ENCODE measurements around the gene IQSEC2. TPM values are rescaled to one million over a fixed set of nuclear protein-coding genes. Genes with fewer than 3 reads are reported as not detected.

IQSEC2 gene
- total RNA-seq, 1 experiment from 2014 or later: 20.7 TPM

DNA sequence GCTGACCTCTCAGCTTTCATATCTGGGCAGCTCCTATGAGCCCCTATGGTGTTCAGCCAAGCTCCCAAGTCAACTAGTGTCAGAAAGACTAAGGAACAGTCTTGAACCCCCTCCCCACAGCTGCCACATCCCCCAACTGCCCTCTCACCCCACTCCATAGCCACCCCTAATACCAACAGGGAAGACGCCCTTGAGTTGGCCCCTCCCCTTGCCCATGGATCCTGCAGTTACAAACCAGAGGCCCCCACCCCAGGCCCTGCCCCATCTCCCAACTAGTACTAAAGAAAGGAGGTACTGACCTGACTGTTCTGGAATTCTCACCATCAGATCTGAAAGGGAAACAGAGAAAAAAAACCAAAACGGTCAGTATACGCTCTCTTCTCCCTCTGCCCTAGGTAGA, 10.2 kb upstream of the IQSEC2 start:
- H4K20me1 ChIP-seq (ENCODE audit: insufficient read depth): no peaks in the 10 kb centered on the region
- H3K4me1 ChIP-seq (ENCODE audit: control insufficient read depth in 1 of 2, insufficient read depth in 2 of 2, low read length in 2 of 2): peaks cover 16 to 18% of the 10 kb centered on the region in 2 experiments
- no peak overlapping the region for H3K9ac ChIP-seq (ENCODE audit: low read length)
- no peaks in the 10 kb centered on the region for H3K27me3 ChIP-seq (ENCODE audit: insufficient read depth, low read length)
- intact Hi-C loops (cut with micrococcal nuclease): no loop called here
- H3K4me3 ChIP-seq (replicated peaks in 1 of 2; ENCODE audit: low read depth in 1 of 2, low read length in 2 of 2): no peak overlapping the region
- no peaks in the 10 kb centered on the region for H3K9me2 ChIP-seq (ENCODE audit: insufficient read depth)
- no peaks in the 10 kb centered on the region for H3K9me3 ChIP-seq (ENCODE audit: control insufficient read depth in 1 of 2, insufficient read depth in 1 of 2, low read depth in 1 of 2, low read length in 2 of 2)
- no peaks in the 10 kb centered on the region for H3K36me3 ChIP-seq (ENCODE audit: control insufficient read depth in 1 of 2, insufficient read depth in 2 of 2, low read length in 2 of 2)
- H3K79me2 ChIP-seq (ENCODE audit: insufficient read depth, low read length): no peaks in the 10 kb centered on the region
- TF ChIP-seq FOSL1 (IDR thresholded peaks at IDR 0.05; ENCODE audit: low read depth) (no peak), ZNF274 (IDR thresholded peaks at IDR 0.05; ENCODE audit: low read depth, low read length) (no peak)
- ChIA-PET RAD21 (ENCODE audit: low non-redundant PET in 1 of 2, low total read pairs in 2 of 2, uncharacterized antibody in 2 of 2, unreplicated experiment in 2 of 2) (no interaction called here), CTCF (no interaction called here), POLR2A (no interaction called here)
- H2AFZ ChIP-seq (ENCODE audit: low read depth, low read length, poor library complexity, severe bottlenecking): no peak overlapping the region
- no TSS peak for BruUV-seq (replicated peaks)
- DNase-seq (ENCODE audit: low read depth, low spot score) (no peak), ATAC-seq (no peak)
- no peak overlapping the region for H3K4me2 ChIP-seq (ENCODE audit: low read length)
- H3K27ac ChIP-seq (ENCODE audit: low read depth, low read length): no peak overlapping the region

GRCh38 chrX:53290441-53291041, 9.2 kb upstream of the IQSEC2 start:
- Histone ChIP-seq H3K4me3 (replicated peaks in 1 of 2; ENCODE audit: low read depth in 1 of 2, low read length in 2 of 2) (no peak overlapping the region), H3K27ac (ENCODE audit: low read depth, low read length) (no peak overlapping the region), H3K9ac (ENCODE audit: low read length) (no peak overlapping the region), H3K79me2 (ENCODE audit: insufficient read depth, low read length) (no peaks in the 10 kb centered on the region), H4K20me1 (ENCODE audit: insufficient read depth) (no peaks in the 10 kb centered on the region), H3K4me2 (ENCODE audit: low read length) (no peak overlapping the region), H3K36me3 (ENCODE audit: control insufficient read depth in 1 of 2, insufficient read depth in 2 of 2, low read length in 2 of 2) (no peaks in the 10 kb centered on the region), H2AFZ (ENCODE audit: low read depth, low read length, poor library complexity, severe bottlenecking) (no peak overlapping the region), H3K9me3 (ENCODE audit: control insufficient read depth in 1 of 2, insufficient read depth in 1 of 2, low read depth in 1 of 2, low read length in 2 of 2) (no peaks in the 10 kb centered on the region), H3K27me3 (ENCODE audit: insufficient read depth, low read length) (no peaks in the 10 kb centered on the region), H3K4me1 (ENCODE audit: control insufficient read depth in 1 of 2, insufficient read depth in 2 of 2, low read length in 2 of 2) (peaks cover 18 to 20% of the 10 kb centered on the region in 2 experiments), H3K9me2 (ENCODE audit: insufficient read depth) (no peaks in the 10 kb centered on the region)
- BruUV-seq (replicated peaks): no TSS peak
- ChIA-PET POLR2A (no interaction called here), RAD21 (ENCODE audit: low non-redundant PET in 1 of 2, low total read pairs in 2 of 2, uncharacterized antibody in 2 of 2, unreplicated experiment in 2 of 2) (no interaction called here), CTCF (interaction anchor here (1.0 kb wide), 1 partner anchor 10 kb away, joined by 4 read pairs; the partner anchor contains the start of gene IQSEC2)
- no peak for DNase-seq (ENCODE audit: low read depth, low spot score)
- ATAC-seq: no peak
- TF ChIP-seq ZNF274 (IDR thresholded peaks at IDR 0.05; ENCODE audit: low read depth, low read length) (no peak), CEBPB (IDR thresholded peaks at IDR 0.05; ENCODE audit: low read depth) (no peak), CTCF (IDR thresholded peaks at IDR 0.05 in 2 of 3, conservative IDR thresholded peaks at IDR 0.05 in 1 of 3; ENCODE audit: borderline replicate concordance in 1 of 3, insufficient read depth in 1 of 3, low read depth in 2 of 3, low read length in 2 of 3) (no peak), CBX3 (IDR thresholded peaks at IDR 0.05; ENCODE audit: low read depth) (no peak), SP1 (IDR thresholded peaks at IDR 0.05; ENCODE audit: low read depth) (no peak), REST (IDR thresholded peaks at IDR 0.05; ENCODE audit: low read depth) (no peak), EZH2 (IDR thresholded peaks at IDR 0.05) (no peak), EGR1 (IDR thresholded peaks at IDR 0.05; ENCODE audit: low read depth) (no peak), MAX (IDR thresholded peaks at IDR 0.05) (no peak), ZFX (IDR thresholded peaks at IDR 0.05) (no peak), SIN3A (IDR thresholded peaks at IDR 0.05; ENCODE audit: low read depth) (no peak), RAD21 (IDR thresholded peaks at IDR 0.05; ENCODE audit: low read depth) (no peak)
- intact Hi-C loops (cut with micrococcal nuclease): no loop called here

All from HCT116 (cell line).